OCI-LY1 (cell line): Measurements from ENCODE around the gene CFAP90.
A peak's percentile ranks its signal among the peaks of the same experiment; 100 is the strongest.

Experiments
- H2AFZ ChIP-seq: fragments of 200-600 bp; sonication (generic), shearing (Covaris generic); 2 replicates; pipeline ENCODE4 v1.6.0; 2014; ENCODE audit warnings: antibody characterized with exemption, mild to moderate bottlenecking, low read length
- H3F3A ChIP-seq: fragments of 200-600 bp; sonication (generic), shearing (Covaris generic); 2 replicates; pipeline ENCODE4 v1.6.0; 2014; ENCODE audit warnings: mild to moderate bottlenecking, antibody characterized with exemption, low read length, moderate library complexity; ENCODE audit not compliant: insufficient read depth
- H3K27ac ChIP-seq: fragments of 200-600 bp; sonication (generic); 2 replicates; pipeline ENCODE4 v1.5.1; 2014; ENCODE audit warnings: low read length, mixed run types, mild to moderate bottlenecking, low read depth; ENCODE audit not compliant: poor library complexity, severe bottlenecking
- H3K27me3 ChIP-seq: fragments of 200-600 bp; sonication (generic); 2 replicates; pipeline ENCODE4 v1.6.0; 2014; ENCODE audit warnings: antibody characterized with exemption, mild to moderate bottlenecking, low read length, moderate library complexity; ENCODE audit not compliant: insufficient read depth
- H3K36me3 ChIP-seq: fragments of 200-600 bp; sonication (generic); 2 replicates; pipeline ENCODE4 v1.6.1; 2014; ENCODE audit warnings: mild to moderate bottlenecking, antibody characterized with exemption, low read length, moderate library complexity, mixed read lengths; ENCODE audit not compliant: insufficient read depth
- H3K4me1 ChIP-seq: fragments of 200-600 bp; sonication (generic); 2 replicates; pipeline ENCODE4 v1.5.1; 2014; ENCODE audit warnings: mild to moderate bottlenecking, low read length, moderate library complexity; ENCODE audit not compliant: insufficient read depth, severe bottlenecking
- H3K4me2 ChIP-seq: fragments of 200-600 bp; sonication (generic), shearing (Covaris generic); 2 replicates; pipeline ENCODE4 v1.6.1; 2014; ENCODE audit warnings: low read length
- H3K4me3 ChIP-seq: fragments of 200-600 bp; sonication (generic); 2 replicates; pipeline ENCODE4 v1.5.1; 2014; ENCODE audit warnings: low read length, low read depth, mild to moderate bottlenecking, mixed read lengths; ENCODE audit not compliant: poor library complexity, severe bottlenecking
- H3K79me2 ChIP-seq: fragments of 200-600 bp; shearing (Covaris generic); 2 replicates; pipeline ENCODE4 v1.6.1; 2016; ENCODE audit warnings: mixed run types, low read length, mixed read lengths; ENCODE audit not compliant: insufficient read depth
- H3K9ac ChIP-seq: fragments of 200-600 bp; sonication (generic), shearing (Covaris generic); 2 replicates; pipeline ENCODE4 v1.6.1; 2014; ENCODE audit warnings: mild to moderate bottlenecking, low read length, mixed read lengths
- H3K9me2 ChIP-seq: fragments of 200-600 bp; sonication (generic), shearing (Covaris generic); 2 replicates; pipeline ENCODE4 v1.6.1; 2014; ENCODE audit warnings: low read depth, mild to moderate bottlenecking, low read length, mixed read lengths
- H3K9me3 ChIP-seq: fragments of 200-600 bp; shearing (Covaris generic); 2 replicates; pipeline ENCODE4 v1.6.1; 2014; ENCODE audit warnings: low read length, mixed read lengths
- H4K20me1 ChIP-seq: fragments of 200-600 bp; sonication (generic), shearing (Covaris generic); 2 replicates; pipeline ENCODE4 v1.6.0; 2016; ENCODE audit warnings: mild to moderate bottlenecking, low read length; ENCODE audit not compliant: insufficient read depth
- CTCF ChIP-seq: fragments of 200-600 bp; sonication (generic), shearing (Covaris generic); IDR thresholded peaks from 2 replicates; pipeline ENCODE4 v1.5.1; 2017; ENCODE audit warnings: mild to moderate bottlenecking, antibody characterized with exemption, low read length, moderate library complexity, mixed read lengths
- EZH2 ChIP-seq: fragments of 200-600 bp; sonication (generic), shearing (Covaris generic); IDR thresholded peaks from 2 replicates; pipeline ENCODE4 v1.8.0; 2017; ENCODE audit warnings: borderline replicate concordance, mixed run types, mild to moderate bottlenecking, antibody characterized with exemption, low read length, moderate library complexity, mixed read lengths

Gene CFAP90

GRCh38 chr5:7816535-7816901 is 34.4 kb downstream of the CFAP90 start:
- H3K27me3 ChIP-seq: no peaks in the 10 kb centered on the region
- no peak overlapping the region for H3K4me3 ChIP-seq
- H3K36me3 ChIP-seq: no peaks in the 10 kb centered on the region
- no peaks in the 10 kb centered on the region for H3K9me3 ChIP-seq
- no peaks in the 10 kb centered on the region for H3F3A ChIP-seq
- H3K27ac ChIP-seq: no peak overlapping the region
- H3K9ac ChIP-seq: no peak overlapping the region
- no peaks in the 10 kb centered on the region for H3K9me2 ChIP-seq
- no peak overlapping the region for H2AFZ ChIP-seq
- no peaks in the 10 kb centered on the region for H3K4me1 ChIP-seq
- TF ChIP-seq EZH2 (no peak), CTCF (no peak)
- no peaks in the 10 kb centered on the region for H3K79me2 ChIP-seq
- H4K20me1 ChIP-seq: no peaks in the 10 kb centered on the region
- H3K4me2 ChIP-seq: no peak overlapping the region

GRCh38 chr5:7815892-7816534 is 34.9 kb downstream of the CFAP90 start:
- TF ChIP-seq CTCF (peak; percentile 95), EZH2 (no peak)
- Histone ChIP-seq H3K36me3 (no peaks in the 10 kb centered on the region), H4K20me1 (no peaks in the 10 kb centered on the region), H3F3A (no peaks in the 10 kb centered on the region), H3K27me3 (no peaks in the 10 kb centered on the region), H3K79me2 (no peaks in the 10 kb centered on the region), H3K27ac (no peak overlapping the region), H3K4me1 (no peaks in the 10 kb centered on the region), H3K9ac (no peak overlapping the region), H3K9me2 (no peaks in the 10 kb centered on the region), H3K9me3 (no peaks in the 10 kb centered on the region), H2AFZ (no peak overlapping the region), H3K4me2 (no peak overlapping the region), H3K4me3 (no peak overlapping the region)

- Histone ChIP-seq H3K4me3 (no peak overlapping the region), H3K4me2 (no peak overlapping the region), H4K20me1 (no peaks in the 10 kb centered on the region), H3K9ac (no peak overlapping the region), H3K79me2 (no peaks in the 10 kb centered on the region), H3K4me1 (no peaks in the 10 kb centered on the region), H3K27me3 (no peaks in the 10 kb centered on the region), H3F3A (no peaks in the 10 kb centered on the region), H3K27ac (no peak overlapping the region), H3K9me2 (no peaks in the 10 kb centered on the region), H3K36me3 (no peaks in the 10 kb centered on the region), H3K9me3 (no peaks in the 10 kb centered on the region), H2AFZ (no peak overlapping the region)
- TF ChIP-seq EZH2 (no peak), CTCF (no peak)
These were observed 36.1 kb downstream of the CFAP90 start for GRCh38 chr5:7814816-7815215.
